GM19463 (cell line): ENCODE data around the gene ZNF148.

Experiments
- ATAC-seq: cut with Tn5 transposase; IDR thresholded peaks from one replicate; pipeline ENCODE4 v1.9.1; 2021; ENCODE audit warnings: mild to moderate bottlenecking, moderate library complexity; ENCODE audit not compliant: unreplicated experiment

The ZNF148 gene

DNA sequence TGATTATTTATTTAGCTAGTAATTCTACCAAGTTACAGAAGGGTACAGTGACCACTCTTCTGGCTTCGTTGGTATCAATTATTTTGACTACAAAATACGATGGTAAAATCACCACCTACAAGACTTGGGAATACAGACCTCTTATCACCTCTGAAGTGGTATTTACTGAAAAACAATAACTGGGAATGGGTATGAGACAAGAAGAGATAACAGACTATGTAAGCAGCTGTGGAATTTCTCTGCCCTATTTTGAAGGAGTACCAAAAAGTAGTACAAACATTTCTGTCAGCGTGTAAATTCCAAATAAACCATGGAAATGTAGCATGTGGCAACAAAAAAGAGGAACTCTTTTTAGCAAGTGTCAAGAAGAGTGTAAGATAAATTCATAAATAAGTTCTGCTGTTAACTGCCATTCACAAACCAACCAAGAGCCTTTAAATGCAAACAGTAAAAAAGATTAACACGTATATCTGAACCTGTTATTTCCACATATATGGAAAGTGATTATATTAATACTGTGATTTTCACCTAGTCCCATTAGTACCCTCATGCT is 85.6 kb downstream of the ZNF148 start:
- ATAC-seq: no peak

- ATAC-seq: no peak
Measured at GRCh38 chr3:125287248-125287647, 87.9 kb downstream of the ZNF148 start.

DNA sequence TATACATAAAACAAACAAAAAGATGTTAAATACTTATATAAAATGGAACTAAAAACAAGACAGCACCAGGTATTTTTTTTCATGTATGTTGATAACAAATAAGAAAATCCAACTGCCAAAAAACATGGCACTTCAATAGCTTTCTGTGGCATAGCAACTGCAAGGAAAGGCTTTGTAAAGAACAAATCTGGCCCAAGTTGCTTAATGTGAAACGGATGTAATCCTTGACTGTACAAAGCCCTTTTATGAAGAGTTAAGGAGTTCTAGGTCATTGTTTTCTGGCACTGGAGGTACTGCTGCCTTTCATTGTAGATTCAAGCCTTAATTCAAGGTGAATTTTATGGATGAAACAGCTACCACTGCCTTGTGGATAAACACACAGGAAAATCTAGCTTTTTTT is 93.7 kb downstream of the ZNF148 start:
- no peak for ATAC-seq

GRCh38 chr3:125280668-125281361 is 94.3 kb downstream of the ZNF148 start:
- no peak for ATAC-seq

GRCh38 chr3:125278155-125278554 is 97.0 kb downstream of the ZNF148 start:
- ATAC-seq: no peak

DNA sequence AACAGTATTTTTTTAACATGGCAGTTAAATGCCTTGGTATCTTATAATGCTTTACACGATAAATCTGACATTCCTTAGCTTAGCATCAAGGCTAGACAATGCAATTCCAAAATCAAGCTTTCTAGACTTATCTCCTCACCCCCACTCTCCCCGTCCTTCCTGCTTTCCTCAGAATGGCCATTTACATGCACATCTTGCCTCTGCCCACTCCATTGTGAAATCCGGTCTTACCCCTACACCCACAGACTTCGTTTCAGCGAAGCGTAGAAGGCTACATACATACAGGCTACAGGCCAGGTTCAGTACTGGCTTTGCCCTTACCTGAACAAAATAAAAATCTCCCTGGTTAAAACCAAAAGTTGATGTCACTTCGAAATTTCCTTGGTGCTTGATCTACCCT is 104.0 kb downstream of the ZNF148 start:
- no peak for ATAC-seq

- no peak for ATAC-seq
Measured at GRCh38 chr3:125267460-125267859, 107.7 kb downstream of the ZNF148 start.

DNA sequence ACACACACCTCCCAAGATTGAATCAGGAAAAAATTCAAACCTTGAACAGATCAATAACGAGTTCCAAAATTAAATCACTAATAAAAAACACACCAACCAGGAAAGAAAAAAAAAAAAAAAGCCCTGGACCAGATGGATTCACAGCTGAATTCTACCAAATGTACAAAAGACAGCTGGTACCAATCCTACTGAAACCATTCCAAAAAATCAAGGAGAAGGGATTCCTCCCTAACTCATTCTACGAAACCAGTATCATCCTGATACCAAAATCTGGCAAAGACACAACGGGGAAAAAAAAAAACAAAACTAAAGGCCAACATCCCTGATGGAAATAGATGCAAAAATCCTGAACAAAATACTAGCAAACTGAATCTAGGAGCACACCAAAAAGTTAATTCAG is 108.2 kb downstream of the ZNF148 start:
- no peak for ATAC-seq

GRCh38 chr3:125262161-125262560 is 113.0 kb downstream of the ZNF148 start:
- no peak for ATAC-seq

DNA sequence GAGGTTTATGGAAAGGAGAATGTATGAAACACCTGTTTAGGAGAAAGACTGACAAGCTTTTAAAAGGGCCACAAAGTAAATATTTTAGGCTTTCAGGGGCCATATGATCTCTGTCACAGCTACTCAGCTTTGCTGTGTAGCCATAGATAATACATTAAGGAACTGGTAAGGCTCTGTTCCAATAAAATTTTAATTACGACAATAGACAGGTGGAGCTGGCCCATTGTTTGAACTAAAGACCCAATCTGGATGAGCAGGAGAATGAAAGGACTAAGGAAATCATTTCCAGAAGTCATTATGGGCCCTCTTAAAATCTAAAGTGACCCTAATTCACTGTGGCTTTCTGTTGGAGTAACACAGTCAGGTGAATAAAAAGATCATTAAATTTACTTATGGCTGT is 114.1 kb downstream of the ZNF148 start:
- ATAC-seq: no peak

GRCh38 chr3:125260158-125260557 is 115.0 kb downstream of the ZNF148 start:
- no peak for ATAC-seq

GRCh38 chr3:125257536-125257935 is 117.6 kb downstream of the ZNF148 start:
- ATAC-seq: no peak

DNA sequence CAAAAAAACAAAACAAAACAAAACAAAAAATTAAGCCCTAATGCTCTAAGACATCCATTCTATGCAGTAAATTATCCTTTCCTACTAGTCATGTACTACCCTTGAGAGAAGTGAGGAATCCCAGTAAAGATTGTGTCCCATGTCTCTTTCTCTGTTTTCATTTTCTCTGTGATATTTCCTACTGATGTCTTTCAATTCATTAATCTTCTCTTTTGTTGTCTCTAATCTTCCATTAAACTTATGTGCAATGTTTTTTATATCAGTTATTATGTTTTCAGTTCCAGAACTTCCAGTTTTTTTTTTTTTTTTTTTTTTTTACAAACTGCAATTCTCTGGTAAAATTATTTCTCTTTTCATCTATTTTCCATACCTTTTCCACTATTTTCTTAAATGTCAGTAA is 118.5 kb downstream of the ZNF148 start:
- no peak for ATAC-seq

- ATAC-seq: no peak
Measured at GRCh38 chr3:125250973-125251372, 124.2 kb downstream of the ZNF148 start.

DNA sequence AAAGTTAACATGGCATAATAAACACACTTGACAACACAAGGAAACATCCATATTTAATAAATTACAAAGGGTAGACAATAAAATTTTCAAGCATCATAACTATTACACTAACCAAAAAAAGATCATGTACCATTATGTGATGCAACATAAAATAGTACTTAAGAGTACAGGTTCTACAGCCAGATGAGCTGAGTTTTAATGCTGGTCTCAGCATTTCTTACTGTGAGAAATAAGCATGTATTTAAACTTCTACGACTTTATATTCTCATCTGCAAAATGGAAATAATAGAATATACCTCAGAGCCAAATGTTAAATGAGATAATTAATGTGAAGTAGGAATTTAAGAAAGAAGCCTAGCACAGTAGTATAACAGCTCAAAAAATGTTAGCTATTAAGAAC is 128.9 kb downstream of the ZNF148 start:
- ATAC-seq: no peak

DNA sequence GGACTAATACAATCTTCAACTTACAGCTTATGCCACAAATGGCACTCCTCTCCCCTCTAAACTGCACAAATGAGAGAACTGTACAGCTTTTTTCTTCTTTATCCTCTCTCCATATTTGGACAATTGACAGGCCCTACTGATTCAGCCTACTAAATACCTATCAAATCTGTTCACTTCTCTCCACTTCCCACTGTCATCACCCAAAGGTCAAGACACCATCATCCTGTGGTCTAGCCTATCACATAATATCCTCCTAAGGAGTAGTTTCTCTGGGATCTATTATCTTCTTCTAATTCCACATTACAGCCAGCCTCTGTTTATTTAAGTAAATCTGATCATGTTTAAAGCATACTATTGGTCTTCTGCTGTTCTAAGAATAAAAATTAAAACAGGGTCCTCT is 129.6 kb downstream of the ZNF148 start:
- ATAC-seq: no peak

DNA sequence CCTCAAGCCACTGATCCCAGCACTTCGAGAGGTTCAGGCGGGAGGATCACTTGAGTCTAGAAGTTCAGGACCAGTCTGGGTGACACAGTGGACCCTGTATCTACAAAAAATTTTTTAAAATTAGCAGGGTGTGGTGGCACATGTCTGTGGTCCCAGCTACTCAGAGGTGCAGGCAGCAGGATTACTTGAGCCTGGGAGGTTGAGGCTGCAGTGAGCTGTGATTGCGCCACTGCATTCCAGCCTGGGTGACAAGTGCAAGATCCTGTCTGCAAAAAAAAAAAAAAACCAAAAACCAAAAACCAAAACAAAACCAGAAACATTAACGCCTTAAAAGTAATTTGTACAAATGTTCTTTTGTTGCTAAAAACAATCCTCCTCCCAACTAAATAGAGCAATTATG is 134.6 kb downstream of the ZNF148 start:
- ATAC-seq: no peak

- ATAC-seq: no peak
Measured at GRCh38 chr3:125239266-125239665, 135.9 kb downstream of the ZNF148 start.

- ATAC-seq: no peak
Measured at GRCh38 chr3:125238759-125239158, 136.4 kb downstream of the ZNF148 start.

DNA sequence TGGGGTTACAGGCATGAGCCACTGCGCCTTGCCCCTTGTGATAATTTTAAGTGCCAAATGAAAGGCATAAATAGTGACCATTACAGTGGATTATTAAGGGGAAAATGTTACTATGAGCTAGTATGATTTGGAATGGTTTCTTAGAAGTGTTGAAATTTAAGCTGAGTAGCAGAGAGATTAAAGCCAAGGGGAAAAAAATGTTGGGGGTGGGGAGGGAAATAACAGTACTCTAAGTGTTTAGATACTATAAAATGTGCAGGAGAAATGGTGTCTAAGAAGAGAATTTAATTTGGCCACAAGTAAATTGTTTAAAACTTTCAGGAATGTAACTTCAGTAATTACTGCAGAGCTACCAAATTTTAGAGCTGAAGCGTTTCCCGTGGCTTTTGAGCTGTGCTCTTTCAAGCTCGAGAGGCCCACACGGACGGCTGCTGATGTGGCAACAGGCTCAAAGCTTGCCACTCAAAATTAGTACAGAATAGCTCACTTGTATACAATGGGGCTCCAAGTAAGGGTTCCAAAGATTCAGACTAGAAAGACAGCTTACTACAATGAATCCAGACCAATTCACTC is 138.7 kb downstream of the ZNF148 start:
- no peak for ATAC-seq

GRCh38 chr3:125234831-125235230 is 140.3 kb downstream of the ZNF148 start:
- ATAC-seq: no peak

DNA sequence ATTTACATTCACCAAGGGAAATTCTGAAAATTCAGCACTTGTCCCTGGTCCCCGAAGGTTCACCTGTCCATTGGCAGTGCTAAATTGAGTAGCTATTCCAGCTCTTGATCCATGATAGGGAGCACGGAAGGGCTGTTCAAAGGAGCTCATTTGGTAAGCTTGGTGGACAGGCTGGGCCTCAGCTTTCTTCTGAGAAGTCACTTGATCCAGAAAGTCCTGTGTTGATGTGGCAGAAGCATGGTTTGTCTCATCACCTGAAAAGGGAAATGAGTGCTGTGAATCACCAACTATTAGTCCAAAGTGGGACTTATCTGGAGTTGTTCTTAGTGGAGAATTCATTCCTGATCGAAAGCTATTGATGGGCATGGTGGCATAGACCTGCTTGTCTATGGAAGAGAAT is 142.7 kb downstream of the ZNF148 start:
- no peak for ATAC-seq

DNA sequence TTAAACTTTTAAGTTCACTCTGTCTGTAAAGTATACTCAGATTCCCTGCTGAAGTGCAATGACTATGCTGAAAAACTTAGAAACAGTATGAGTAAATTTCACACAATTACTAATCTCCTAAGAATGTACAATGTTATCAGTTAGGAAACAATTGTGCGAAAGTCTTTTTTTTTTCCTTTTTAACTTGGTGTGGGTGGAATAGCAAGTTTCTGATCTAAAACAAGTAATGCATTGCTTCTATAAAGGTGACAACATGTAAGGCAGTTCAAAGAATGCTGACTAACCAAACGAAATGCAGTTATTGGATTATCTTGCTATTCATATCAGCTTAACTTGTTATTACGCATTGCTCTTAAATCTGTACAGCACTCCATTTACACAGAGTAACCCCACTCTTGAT is 143.2 kb downstream of the ZNF148 start:
- ATAC-seq: no peak
